Right atrium auricular region (tissue), 2 donors: ENCODE measurements around the gene TERT. TPM values are rescaled to one million over a fixed set of nuclear protein-coding genes. Genes with fewer than 3 reads are reported as not detected.

Experiments used
- DNase-seq: peaks from one replicate; pipeline ENCODE4 v3.0.0-alpha.2; 2019; ENCODE audit warnings: low spot score
- H3K27ac ChIP-seq, 2 donors: fragments of 200-600 bp; sonication (generic); 1 replicate in 1 of 2; 2 replicates in 1 of 2; pipeline ENCODE4 v1.5.1; 2016 to 2019
- H3K27me3 ChIP-seq, 2 donors: fragments of 200-600 bp; sonication (generic); one replicate each; pipeline versions ENCODE4 v1.5.1 to v1.6.0; 2017 to 2019
- H3K36me3 ChIP-seq: fragments of 200-600 bp; sonication (generic); one replicate; pipeline ENCODE4 v1.5.1; 2016
- H3K4me1 ChIP-seq, 2 donors: fragments of 200-600 bp; sonication (generic); one replicate each; pipeline versions ENCODE4 v1.5.1 to v1.6.0; 2017 to 2019
- H3K4me3 ChIP-seq, 2 donors: fragments of 200-600 bp; sonication (generic); 1 replicate in 1 of 2; 2 replicates in 1 of 2; pipeline ENCODE4 v1.5.1; 2017 to 2019; ENCODE audit warnings: mild to moderate bottlenecking in 1 of 2, moderate library complexity in 1 of 2
- H3K9me3 ChIP-seq, 2 donors: fragments of 200-600 bp; sonication (generic); one replicate each; pipeline ENCODE4 v1.5.1; 2019
- CTCF ChIP-seq, 2 donors: fragments of 200-600 bp; sonication (generic); IDR thresholded peaks; one replicate each; pipeline ENCODE4 v1.5.1; 2019; ENCODE audit warnings: antibody characterized with exemption in 2 of 2
- total RNA-seq, 2 donors: library from RNA; depleted of rRNA; stranded (reverse); fragments of >200 nt; gene quantifications; one replicate each; pipeline ENCODE4 v1.1.0, GENCODE V29; 2016

The TERT gene
- total RNA-seq, 2 donors from 2014 or later: not detected

- no peaks in the 10 kb centered on the region for H3K4me1 ChIP-seq
- H3K9me3 ChIP-seq: no peaks in the 10 kb centered on the region
- no peaks in the 10 kb centered on the region for H3K27me3 ChIP-seq
- no peak overlapping the region for H3K4me3 ChIP-seq
- no peaks in the 10 kb centered on the region for H3K36me3 ChIP-seq
- DNase-seq: no peak
- peak in 1 of 2 donors; percentile 45 for TF ChIP-seq CTCF (IDR thresholded peaks at IDR 0.05)
- H3K27ac ChIP-seq: no peak overlapping the region
Measured at GRCh38 chr5:1208743-1209488, 86.0 kb downstream of the TERT start.

- H3K9me3 ChIP-seq: no peaks in the 10 kb centered on the region
- no peaks in the 10 kb centered on the region for H3K36me3 ChIP-seq
- H3K4me1 ChIP-seq: no peaks in the 10 kb centered on the region
- no peak for DNase-seq
- TF ChIP-seq CTCF (IDR thresholded peaks at IDR 0.05): no peak
- no peak overlapping the region for H3K27ac ChIP-seq
- H3K4me3 ChIP-seq: no peak overlapping the region
- H3K27me3 ChIP-seq: no peaks in the 10 kb centered on the region
Measured at GRCh38 chr5:1208221-1208742, 86.6 kb downstream of the TERT start.

GRCh38 chr5:1207555-1207954 is 87.3 kb downstream of the TERT start:
- no peaks in the 10 kb centered on the region for H3K27me3 ChIP-seq

GRCh38 chr5:1206521-1207412 is 88.1 kb downstream of the TERT start:
- Histone ChIP-seq H3K36me3 (no peaks in the 10 kb centered on the region), H3K9me3 (no peaks in the 10 kb centered on the region), H3K27me3 (no peaks in the 10 kb centered on the region), H3K4me3 (no peak overlapping the region), H3K4me1 (no peaks in the 10 kb centered on the region), H3K27ac (no peak overlapping the region)
- no peak for DNase-seq
- no peak for TF ChIP-seq CTCF (IDR thresholded peaks at IDR 0.05)

More at GRCh38 chr5:1207555-1207954, 87.3 kb downstream of the TERT start:
- Histone ChIP-seq H3K9me3 (no peaks in the 10 kb centered on the region), H3K4me1 (no peaks in the 10 kb centered on the region), H3K36me3 (no peaks in the 10 kb centered on the region), H3K4me3 (no peak overlapping the region), H3K27ac (no peak overlapping the region)
- DNase-seq: no peak
- TF ChIP-seq CTCF (IDR thresholded peaks at IDR 0.05): no peak

GRCh38 chr5:1205255-1206180 is 89.3 kb downstream of the TERT start:
- Histone ChIP-seq H3K27ac (no peak overlapping the region), H3K4me3 (no peak overlapping the region), H3K9me3 (no peaks in the 10 kb centered on the region), H3K27me3 (no peaks in the 10 kb centered on the region), H3K4me1 (no peaks in the 10 kb centered on the region), H3K36me3 (no peaks in the 10 kb centered on the region)
- no peak for DNase-seq
- no peak for TF ChIP-seq CTCF (IDR thresholded peaks at IDR 0.05)
